HS-27A (cell line): ENCODE results near the gene KCNIP3.
"Not testable (repeated sequence)": the region's sequence is repeated elsewhere in the genome, so short reads cannot be mapped to it uniquely, and the experiment has no call there.

Source experiments
- DNase-seq: peaks from one replicate; pipeline ENCODE4 v3.0.0-alpha.2; 2012; ENCODE audit warnings: low read depth, missing footprints

KCNIP3 gene

GRCh38 chr2:95296880-95297487, at the start of gene KCNIP3:
TSS of gene KCNIP3 (plus strand) at chr2:95297347. CDS start at chr2:95297439, 92 bp downstream.
- DNase-seq = no peak

DNA sequence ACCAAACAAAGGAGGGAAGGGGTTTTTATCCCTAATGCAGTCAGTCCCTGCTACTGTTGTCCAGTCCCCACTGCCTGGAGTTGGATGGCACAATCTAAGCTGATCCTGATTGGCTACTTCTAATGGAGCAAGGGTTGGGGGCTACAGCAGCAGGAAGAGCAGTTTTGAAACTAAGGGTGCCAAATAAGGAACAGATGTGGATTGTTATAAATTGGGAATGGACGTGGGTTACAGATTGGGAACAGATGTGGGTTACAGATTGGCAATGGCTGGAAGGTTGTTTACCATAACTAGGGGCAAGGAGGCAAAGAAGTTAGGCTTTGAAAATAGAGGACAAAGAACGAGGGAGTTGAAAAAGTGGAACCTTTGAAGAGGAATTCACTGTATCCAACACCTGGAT, 38.9 kb upstream of the KCNIP3 start:
- no peak for DNase-seq

GRCh38 chr2:95260028-95261023, 36.8 kb upstream of the KCNIP3 start:
- DNase-seq = no peak

GRCh38 chr2:95261602-95262001, 35.5 kb upstream of the KCNIP3 start:
- no peak for DNase-seq

- no peak for DNase-seq
Observed at GRCh38 chr2:95262896-95263542, 34.1 kb upstream of the KCNIP3 start.

- no peak for DNase-seq
Observed at GRCh38 chr2:95264624-95265023, 32.5 kb upstream of the KCNIP3 start.

- DNase-seq = no peak
Observed at GRCh38 chr2:95265182-95265581, 32.0 kb upstream of the KCNIP3 start.

GRCh38 chr2:95266781-95267430, 30.2 kb upstream of the KCNIP3 start:
- DNase-seq = no peak

DNA sequence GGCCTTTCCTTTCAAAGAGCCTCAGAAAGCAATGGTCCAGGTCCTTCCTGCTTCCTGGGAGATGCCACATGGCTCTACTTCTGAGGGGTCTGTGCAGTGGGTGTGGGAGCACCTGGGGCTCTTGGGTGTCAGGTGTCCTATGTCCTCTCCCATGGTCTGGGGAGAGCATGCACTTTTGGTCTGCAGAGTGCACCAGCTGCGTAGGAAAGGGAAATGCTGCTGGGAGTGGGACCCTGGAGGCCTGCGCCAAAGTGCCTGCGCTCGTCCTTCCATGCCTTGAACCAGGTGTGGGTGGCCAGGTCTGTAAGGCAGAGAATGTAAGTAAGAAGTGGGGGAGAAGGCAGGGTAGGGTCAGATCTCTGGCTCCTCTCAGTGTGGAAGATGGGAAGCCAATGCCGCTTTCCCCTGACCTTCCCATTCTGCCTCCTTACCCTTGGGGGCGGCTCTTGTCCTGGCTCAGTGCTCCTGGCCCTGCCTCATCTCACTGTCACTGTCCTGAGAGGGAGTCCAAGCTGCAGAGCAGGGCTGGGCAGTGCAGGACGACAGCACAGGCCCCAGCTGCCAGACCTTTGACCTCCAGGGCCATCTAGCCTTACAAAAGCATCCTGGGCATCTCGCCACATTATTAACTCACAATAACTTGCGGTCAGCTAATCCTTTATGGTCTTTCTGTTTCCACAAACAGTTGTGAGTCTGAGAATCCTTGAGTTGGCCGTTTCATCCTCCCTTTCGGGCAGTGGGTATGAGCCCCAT, 29.5 kb upstream of the KCNIP3 start:
- DNase-seq = no peak

DNA sequence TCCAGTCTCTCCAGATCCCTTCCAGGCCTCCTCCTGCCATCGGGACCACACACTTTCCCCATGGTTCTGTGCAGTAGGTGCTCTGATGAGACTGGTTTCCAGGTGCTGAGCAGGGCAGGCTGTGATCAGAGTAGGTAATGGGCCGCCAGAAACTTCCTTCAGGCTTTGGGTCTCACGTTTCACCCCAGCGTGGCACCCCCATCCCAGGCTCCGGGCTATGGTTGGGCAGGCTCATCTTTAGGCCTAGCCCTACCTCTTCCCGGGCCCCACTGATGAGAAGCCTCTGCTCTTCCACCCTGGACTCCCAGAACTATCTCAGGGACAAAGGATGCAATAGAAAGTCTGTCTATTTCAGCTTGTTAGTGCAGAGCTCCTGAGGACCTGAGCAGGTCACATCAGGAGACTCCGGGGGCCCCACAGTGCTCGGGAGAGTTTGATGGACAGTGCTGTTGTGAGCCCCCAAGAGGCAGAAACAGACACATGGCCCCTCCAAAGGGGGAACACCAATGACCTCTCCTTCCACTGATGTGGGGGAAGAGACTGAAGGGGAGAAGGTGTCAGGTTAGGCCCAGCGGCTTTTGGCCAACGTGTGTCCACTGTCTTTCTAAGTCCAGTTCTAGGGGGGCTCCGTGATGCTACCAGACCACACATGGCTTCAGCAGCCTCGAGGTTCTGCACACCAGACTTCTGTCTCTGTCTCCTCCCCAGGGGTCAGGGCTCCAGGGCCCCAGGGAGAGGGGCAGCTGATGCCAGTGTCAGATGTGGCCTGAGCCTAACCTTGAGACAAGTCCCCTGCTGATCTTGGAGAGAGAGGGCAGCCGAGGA, 28.7 kb upstream of the KCNIP3 start:
- no peak for DNase-seq

GRCh38 chr2:95269036-95269680, 28.0 kb upstream of the KCNIP3 start:
- DNase-seq = no peak

DNA sequence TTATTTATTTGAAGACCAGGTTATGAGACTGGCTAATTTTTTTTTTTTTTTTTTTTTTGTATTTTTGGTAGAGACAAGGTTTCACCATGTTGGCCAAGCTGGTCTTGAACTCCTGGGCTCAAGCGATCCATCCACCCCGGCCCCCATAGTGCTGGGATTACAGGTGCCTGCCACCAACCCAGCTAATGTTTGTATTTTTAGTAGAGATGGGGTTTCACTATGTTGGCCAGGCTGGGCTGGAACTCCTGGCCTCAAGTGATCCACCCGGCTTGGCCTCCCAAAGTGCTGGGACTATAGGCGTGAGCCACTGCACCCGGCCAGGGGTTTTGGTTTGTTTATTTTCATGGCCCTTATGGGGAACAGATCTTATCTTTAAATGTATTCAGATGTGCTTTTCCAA, 27.4 kb upstream of the KCNIP3 start:
- not testable (repeated sequence) for DNase-seq

- DNase-seq = no peak
Observed at GRCh38 chr2:95270541-95271081, 26.5 kb upstream of the KCNIP3 start.

DNA sequence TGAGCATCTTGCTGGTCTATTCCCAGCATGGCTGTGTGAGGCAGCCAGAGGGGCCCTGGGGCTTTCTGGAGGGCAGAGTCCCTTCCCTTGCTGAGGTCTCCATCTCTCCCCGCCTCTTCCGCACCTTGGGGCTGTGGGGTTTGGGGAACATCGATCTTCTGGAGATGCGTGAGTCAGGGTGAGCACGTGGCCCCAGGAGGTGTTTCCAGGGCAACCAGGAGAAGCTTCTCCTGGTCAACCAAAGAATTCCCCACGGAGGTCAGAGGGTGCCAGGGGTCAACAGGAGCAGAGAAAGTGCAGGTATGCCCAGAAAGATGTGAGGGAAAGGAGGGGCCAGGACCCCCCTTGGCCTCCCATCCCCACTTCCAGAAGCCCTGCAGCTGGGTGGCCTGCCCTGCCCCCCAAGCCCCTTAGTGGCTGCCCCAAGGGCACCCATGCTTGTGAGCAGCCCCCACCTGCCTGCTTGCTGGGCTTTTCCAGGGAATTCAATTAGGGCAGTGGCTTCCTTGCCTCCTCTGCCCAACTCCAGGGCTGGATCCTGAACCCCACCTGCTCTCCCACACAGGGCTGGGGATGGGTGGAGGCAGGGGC, 25.7 kb upstream of the KCNIP3 start:
- DNase-seq = no peak

DNA sequence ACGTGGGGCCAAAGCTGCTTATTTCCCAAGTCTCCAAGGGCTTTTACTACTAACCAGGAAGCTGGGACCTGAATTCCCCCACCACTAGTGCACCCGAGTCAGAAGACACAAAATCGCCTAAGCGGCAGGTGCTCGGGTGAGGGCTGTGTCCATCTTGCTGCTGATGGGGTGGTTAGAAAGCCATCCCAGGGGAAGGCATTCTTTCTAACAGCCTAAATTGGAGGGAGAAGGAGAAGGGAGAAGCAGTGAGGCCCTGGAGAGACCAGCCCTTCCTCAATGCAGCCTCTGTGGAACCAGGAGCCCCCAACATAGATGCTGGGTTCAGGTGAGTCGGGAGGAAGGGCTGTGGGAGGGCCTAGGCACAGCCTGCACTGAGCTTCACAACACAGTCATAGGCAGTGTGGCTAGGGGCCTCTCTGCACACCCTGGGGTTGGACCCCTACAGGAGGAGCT, 24.8 kb upstream of the KCNIP3 start:
- no peak for DNase-seq

- no peak for DNase-seq
Observed at GRCh38 chr2:95272781-95273180, 24.4 kb upstream of the KCNIP3 start.

GRCh38 chr2:95273566-95274290, 23.4 kb upstream of the KCNIP3 start:
- no peak for DNase-seq

GRCh38 chr2:95274291-95275150, 22.6 kb upstream of the KCNIP3 start, which contains the start of gene PROM2:
TSS of gene PROM2 (plus strand) at chr2:95274449. CDS start at chr2:95274586, 137 bp downstream.
- DNase-seq = no peak
